ENCODE data around the gene WSB1. TPM values are rescaled to one million over a fixed set of nuclear protein-coding genes. Genes with fewer than 3 reads are reported as not detected.

Gene WSB1
- total RNA-seq, 1 experiment from 2014 or later = 31.3 TPM

GRCh38 chr17:27357236-27357635, 63.3 kb downstream of the WSB1 start:
- no peak for DNase-seq (ENCODE audit: low spot score)

- no peak for DNase-seq (ENCODE audit: low spot score)
These were observed 66.6 kb downstream of the WSB1 start for GRCh38 chr17:27360507-27360906.

- DNase-seq (ENCODE audit: low spot score) = no peak
These were observed 67.8 kb downstream of the WSB1 start for GRCh38 chr17:27361695-27362094.

- no peak for DNase-seq (ENCODE audit: low spot score)
These were observed 68.6 kb downstream of the WSB1 start for GRCh38 chr17:27362503-27362902.

DNA sequence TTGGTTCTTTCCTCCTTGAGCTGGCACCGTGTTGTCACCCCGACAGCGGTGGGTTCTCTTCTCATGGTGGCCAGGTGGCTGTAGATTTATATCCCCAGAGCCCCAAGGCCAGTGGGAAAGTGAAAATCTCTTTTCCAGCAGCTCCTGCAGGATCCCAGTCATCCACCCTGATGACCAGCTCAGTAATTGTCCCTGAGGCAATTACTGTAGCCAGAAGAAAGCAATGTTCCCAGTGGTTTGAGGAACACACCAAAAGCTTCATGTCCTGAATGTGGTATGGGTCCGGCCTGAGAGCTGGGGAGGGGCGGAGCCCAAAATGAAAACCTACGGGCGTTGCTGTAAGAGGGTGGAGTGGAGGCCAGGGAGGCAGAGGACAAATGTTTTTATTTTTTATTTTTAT, 69.0 kb downstream of the WSB1 start:
- DNase-seq (ENCODE audit: low spot score) = no peak

- DNase-seq (ENCODE audit: low spot score) = no peak
These were observed 69.4 kb downstream of the WSB1 start for GRCh38 chr17:27363326-27363725.

Other genes with a start within 250 kb of the WSB1 start
- 3.9 and 7.4 TPM in 2 replicates for gene KSR1, start 162.3 kb downstream of the WSB1 start, total RNA-seq (2014; rRNA removed; shearing (Covaris generic))

Measured in H4 (cell line).